Activated naive CD4-positive, alpha-beta T cell treated with Interleukin-2 at 50 U/mL for 16 hours (primary cell): Measurements from ENCODE around the gene ALAS1.
"Not testable (repeated sequence)": the region's sequence is repeated elsewhere in the genome, so short reads cannot be mapped to it uniquely, and the experiment has no call there.

ENCODE experiments used
- DNase-seq: peaks from one replicate; pipeline ENCODE4 v3.0.0-alpha.2; 2020

Gene ALAS1

GRCh38 chr3:52177701-52178042, 20.3 kb upstream of the ALAS1 start:
- DNase-seq: no peak

GRCh38 chr3:52178126-52178525, 19.8 kb upstream of the ALAS1 start:
- not testable (repeated sequence) for DNase-seq

DNA sequence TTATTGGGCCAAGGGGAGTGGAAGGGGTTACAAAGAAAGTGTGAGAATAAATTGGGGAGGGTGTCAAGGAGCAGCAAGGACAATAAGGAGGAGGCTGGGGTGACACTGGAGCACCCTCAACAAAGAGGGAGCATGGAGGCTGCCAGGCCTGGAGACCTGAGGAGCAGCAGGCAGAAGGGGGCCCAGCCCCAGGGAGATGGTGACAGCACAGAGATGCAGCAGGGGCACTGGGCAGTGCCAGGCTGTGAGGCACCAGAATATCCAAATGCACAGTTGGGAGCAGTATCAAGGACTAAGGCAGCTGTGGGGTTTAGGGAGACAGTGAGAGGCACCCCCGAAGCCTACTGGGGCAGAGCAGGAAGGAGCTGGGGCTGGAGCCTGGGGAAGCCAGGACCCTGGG, 19.4 kb upstream of the ALAS1 start:
- no peak for DNase-seq

GRCh38 chr3:52181543-52181942, 16.4 kb upstream of the ALAS1 start:
- DNase-seq: no peak

DNA sequence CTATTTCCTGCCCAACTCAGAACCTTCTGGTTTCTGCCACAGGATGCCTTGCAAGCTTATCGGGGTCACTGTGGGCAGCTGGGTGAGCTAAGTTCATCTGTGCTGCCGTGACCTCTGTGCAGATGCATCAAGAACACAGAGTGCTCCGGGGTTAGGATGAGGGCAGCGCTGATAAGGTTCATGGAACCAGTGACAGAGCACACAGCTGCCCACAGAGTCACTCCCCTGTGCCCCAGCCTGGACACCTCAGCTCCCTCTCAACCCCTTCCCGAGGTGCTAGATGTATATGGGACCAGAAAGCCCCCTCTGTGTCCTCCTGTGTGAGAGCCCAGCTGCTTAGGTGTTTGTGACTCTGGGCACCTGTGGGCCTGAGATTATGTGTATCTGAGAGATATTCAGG, 15.8 kb upstream of the ALAS1 start:
- DNase-seq: no peak

- DNase-seq: no peak
Observed at GRCh38 chr3:52182691-52183090, 15.3 kb upstream of the ALAS1 start.

DNA sequence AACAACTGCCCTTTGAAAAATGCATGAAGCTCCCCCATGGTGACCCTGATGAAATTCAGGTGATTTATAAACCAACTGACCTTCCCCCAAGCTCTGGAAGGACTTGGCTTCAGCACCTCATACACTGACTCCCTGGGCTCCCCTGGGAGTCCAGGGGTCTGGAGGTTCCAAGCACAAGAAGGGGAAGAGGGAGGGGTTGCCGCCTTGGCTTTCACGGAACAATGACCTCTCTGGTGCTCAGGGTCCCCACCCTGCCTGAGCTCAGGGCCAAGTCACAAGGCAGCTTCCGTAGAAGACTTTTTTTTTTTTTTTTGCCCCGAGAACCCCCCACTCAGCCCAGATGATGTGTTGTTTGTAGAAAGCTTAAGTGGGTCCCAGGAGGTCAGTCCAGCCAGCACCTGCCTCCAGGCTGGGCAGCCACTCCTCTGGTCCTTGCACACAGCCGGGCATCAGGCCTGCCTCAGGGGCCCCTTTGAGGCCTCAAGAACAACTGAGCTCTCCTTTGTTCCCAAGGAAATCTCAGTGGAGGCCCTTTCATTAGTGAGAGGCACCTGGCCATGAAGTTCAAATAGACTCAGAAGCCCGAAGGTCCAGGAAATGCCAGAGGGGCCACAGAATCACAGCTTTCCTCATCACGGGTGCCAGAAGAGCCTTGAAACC, 14.0 kb upstream of the ALAS1 start:
- DNase-seq: no peak

DNA sequence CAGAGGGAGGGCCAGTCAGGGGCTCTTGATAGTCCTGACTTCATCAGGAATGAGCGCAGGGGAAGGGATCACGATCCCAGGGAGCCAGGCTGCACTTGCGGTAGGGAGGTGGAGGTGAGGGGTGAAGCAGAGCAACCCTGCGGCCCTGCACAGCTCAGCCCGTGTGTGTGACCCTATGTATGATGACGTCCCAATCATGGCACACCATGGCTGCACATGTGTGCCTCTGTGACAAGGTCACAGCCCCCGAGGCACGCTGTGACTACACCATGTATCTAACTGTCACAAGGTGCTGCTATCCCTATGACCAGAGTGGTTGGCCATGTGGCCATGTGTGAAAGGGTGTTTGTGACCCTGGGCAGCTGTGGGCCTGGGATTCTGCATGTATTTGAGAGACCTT, 13.3 kb upstream of the ALAS1 start:
- DNase-seq: no peak

DNA sequence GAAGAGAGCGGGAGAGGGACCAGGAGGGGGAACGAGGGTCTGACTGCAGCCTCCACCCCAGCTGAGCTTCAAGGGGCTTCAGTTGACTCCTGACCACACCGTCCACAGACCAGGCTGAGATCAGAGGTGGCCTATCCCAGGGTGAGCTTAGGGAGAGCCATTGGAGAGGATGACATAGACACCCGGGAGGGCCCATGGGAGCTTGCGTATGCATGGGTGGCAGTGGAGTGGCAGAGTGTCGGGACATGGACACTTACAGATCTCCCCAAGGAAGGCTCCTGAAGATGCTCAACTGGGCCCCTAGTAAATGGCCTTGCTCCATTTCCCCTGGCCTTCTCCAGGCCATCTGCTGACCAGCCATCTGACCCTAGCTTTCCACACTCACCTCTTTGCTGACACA, 12.6 kb upstream of the ALAS1 start:
- no peak for DNase-seq

DNA sequence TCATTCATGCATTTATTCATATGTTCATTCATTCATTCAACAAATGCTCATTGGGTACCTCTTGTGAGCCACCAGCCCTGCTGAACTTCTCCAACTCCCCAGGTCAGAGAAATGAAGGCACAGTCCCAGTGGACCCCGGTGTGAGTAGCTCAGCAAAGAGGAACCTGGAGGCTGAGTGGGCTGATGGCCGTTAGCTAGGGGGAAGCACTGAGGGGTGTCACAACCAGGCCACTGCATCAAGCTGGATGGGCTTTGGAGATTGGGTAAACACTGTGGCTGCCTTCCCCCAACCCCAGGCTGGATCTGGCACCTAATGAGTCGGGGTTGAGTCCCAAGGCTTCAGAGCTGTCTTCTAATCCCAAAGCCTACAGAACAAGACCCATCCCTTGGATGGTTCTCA, 12.1 kb upstream of the ALAS1 start:
- no peak for DNase-seq

DNA sequence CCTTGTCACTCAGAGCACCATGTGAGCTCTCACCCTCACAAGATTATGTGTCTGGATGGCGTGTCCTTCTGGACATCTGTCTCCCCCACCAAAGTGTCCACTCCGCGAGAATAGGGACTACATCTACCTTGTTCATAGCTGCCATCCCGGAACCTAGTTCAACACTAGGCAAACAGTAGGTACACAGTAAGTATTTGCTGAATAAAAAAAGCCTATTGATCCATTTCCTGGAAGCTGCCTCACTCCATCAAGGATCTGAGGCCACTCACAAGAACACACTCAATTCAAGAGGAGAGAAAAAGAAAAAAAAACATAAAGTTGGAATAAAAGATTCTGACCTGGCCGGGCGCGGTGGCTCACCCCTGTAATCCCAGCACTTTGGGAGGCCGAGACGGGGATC, 11.2 kb upstream of the ALAS1 start:
- DNase-seq: no peak

- DNase-seq: no peak
Observed at GRCh38 chr3:52188556-52188955, 9.4 kb upstream of the ALAS1 start.

DNA sequence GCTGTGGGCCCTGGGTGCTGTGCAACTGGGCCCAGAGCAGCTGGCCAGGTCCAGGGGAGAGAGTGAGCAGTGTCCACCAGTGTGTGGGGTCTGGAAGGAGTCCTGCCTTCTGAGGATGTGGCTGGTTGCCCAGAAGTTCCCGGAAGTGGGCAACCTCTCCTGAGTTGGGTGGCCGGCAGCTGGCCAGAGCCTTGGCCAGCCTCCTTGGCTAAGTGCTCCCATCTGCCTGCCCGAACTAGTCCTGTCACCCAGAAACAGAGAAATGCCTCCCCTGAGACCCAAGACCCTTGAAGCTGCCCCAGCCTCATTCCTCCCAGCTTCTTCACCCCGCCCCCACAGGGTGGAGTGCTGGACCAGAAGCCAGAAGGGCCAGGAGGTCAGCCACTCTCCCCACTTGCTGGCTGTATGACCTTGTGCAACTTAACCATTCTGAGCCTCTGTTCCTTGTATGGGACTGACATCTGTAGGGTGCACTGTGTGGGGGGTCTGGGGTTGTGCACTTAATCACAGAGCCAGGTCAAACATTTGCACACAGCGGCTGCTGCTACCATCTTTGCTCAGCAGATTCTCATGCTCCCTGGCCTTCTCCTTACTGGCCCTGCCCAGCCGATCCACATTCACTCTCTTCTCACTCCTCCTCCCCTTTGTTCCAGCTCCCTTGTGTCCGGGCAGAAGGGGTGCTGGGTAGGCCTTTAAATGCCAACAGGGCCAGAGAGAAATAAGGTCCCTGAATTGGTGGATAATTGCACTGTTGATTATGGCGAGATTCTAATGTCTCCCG, 7.5 kb upstream of the ALAS1 start:
- no peak for DNase-seq

- no peak for DNase-seq
Observed at GRCh38 chr3:52191663-52192062, 6.3 kb upstream of the ALAS1 start.

DNA sequence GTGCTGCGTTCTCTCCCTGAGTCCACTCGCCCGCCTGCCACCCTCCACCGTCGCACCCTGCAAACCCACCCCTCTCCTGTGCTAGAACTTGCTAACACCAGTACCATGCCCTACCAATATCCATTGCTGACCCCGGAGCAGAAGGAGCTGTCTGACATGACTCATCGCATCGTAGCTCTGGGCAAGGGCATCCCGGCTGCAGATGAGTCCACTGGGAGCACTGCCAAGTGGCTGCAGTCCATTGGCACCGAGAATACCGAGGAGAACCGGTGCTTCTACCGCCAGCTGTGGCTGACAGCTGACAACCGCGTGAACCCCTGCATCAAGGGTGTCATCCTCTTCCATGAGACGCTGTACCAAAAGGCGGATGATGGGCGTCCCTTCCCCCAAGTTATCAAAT, 4.9 kb upstream of the ALAS1 start:
- no peak for DNase-seq

DNA sequence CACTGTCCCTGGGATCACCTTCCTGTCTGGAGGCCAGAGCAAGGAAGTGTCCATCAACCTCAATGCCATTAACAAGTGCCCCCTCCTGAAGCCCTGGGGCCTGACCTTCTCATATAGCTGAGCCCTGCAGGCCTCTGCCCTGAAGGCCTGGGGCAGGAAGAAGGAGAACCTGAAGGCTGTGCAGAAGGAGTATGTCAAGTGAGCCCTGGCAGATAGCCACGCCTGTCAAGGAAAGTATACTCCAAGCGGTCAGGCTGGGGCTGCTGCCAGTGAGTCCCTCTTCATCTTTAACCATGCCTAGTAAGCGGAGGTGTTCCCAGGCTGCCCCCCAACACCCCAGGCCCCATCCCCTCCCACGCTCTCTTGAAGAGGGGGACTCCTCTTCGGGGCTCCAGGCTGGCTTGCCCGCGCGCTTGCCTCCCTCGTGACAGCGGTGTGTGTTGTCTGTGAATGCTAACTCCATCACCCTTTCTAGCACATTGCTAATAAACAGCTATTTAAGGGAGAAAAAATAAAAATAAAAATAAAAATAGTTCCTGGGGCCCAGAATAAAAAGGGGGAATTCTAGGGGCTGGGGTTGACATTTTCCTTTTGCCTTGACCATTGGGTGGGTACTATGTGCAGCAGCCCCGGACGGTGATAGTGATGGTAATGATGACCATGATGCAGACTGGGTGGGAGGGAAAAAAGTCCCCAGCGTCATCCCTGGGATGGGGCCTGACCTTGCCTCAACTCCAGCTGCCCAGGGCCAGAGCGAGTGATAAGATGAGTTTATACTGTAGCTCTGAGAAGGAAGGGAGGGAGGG, 3.3 kb upstream of the ALAS1 start:
- DNase-seq: no peak

DNA sequence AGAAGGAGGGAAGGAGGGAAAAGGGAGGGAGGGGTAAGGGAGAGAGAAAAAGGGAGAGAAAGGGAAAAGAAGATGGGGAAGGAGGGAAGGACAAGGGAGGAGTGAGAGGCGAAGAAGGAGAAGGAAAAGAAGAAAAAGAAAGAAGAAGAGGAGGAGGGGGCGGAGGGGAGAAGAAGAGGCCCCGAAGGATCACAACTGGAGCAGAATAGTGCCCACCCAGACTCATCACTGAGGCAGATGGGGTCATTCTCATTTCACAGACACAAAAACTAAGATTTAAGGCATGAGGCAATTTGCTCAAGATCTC, 2.7 kb upstream of the ALAS1 start:
- no peak for DNase-seq

- no peak for DNase-seq
Observed at GRCh38 chr3:52195823-52196331, 2.1 kb upstream of the ALAS1 start.

GRCh38 chr3:52196977-52197376, 983 bp upstream of the ALAS1 start:
- DNase-seq: no peak

GRCh38 chr3:52197499-52197841, 490 bp upstream of the ALAS1 start:
- DNase-seq: no peak

DNA sequence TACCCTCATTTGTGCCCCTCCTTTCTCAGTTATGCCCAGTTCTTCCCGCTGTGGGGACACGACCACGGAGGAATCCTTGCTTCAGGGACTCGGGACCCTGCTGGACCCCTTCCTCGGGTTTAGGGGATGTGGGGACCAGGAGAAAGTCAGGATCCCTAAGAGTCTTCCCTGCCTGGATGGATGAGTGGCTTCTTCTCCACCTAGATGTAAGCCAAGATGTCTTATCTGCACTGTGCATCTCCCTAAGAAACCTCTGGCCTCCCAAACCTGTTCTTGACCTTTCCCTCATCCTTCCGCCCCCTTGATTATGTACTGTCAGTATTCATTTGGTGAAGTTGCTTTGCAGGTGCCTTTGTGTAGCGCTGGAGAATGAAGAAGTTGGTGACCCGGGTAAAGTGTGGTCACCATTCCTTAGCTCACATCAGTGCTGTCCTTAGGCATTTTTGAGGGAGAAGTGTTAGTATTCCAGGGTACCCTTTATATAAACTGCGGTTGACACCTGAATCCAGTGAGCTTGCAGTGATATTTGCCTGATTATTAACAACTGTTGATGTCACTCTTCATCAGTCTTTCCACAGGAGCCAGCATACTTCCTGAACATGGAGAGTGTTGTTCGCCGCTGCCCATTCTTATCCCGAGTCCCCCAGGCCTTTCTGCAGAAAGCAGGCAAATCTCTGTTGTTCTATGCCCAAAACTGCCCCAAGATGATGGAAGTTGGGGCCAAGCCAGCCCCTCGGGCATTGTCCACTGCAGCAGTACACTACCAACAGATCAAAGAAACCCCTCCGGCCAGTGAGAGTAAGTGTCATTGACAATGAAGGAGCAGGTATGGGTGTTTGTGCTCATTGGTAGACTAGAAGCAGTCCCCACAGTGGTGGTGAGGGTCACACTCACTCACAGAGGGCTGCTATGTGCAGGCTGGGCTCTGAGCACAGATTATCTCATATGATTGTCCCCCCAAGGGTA, 966 bp downstream of the ALAS1 start:
- no peak for DNase-seq

GRCh38 chr3:52200981-52201679, 3.2 kb downstream of the ALAS1 start:
- no peak for DNase-seq
